Gastroesophageal sphincter (tissue), 4 donors: ENCODE measurements around the gene TRMT5. TPM values are rescaled to one million over a fixed set of nuclear protein-coding genes. Genes with fewer than 3 reads are reported as not detected.

Source experiments
- ATAC-seq: fragments of 150-250 bp; one replicate; pipeline ENCODE4 v1.9.1; 2016; ENCODE audit warnings: mild to moderate bottlenecking, moderate library complexity
- H3K27ac ChIP-seq, 4 donors: fragments of 200-600 bp; sonication (generic) in 3 of 4; 1 replicate in 3 of 4; 2 replicates in 1 of 4; pipeline ENCODE4 v1.5.1; 2016 to 2019
- H3K27me3 ChIP-seq: fragments of 200-600 bp; sonication (generic); one replicate; pipeline ENCODE4 v1.5.1; 2019
- H3K36me3 ChIP-seq, 2 donors: fragments of 200-600 bp; sonication (generic); one replicate each; pipeline ENCODE4 v1.5.1; 2019; ENCODE audit warnings: control low read depth in 1 of 2
- H3K4me1 ChIP-seq, 3 donors: fragments of 200-600 bp; sonication (generic); 1 replicate in 2 of 3; 2 replicates in 1 of 3; pipeline ENCODE4 v1.5.1; 2016 to 2019; ENCODE audit warnings: control low read depth in 2 of 3
- H3K4me3 ChIP-seq, 2 donors: fragments of 200-600 bp; sonication (generic); one replicate each; pipeline ENCODE4 v1.5.1; 2019; ENCODE audit warnings: mild to moderate bottlenecking in 1 of 2, moderate library complexity in 1 of 2
- H3K9me3 ChIP-seq, 3 donors: fragments of 200-600 bp; sonication (generic); one replicate each; pipeline ENCODE4 v1.5.1; 2017 to 2019; ENCODE audit warnings: control low read depth in 2 of 3
- EP300 ChIP-seq: sonication (generic); formaldehyde crosslinking; IDR thresholded peaks from one replicate; pipeline ENCODE4 v1.6.1; 2017; ENCODE audit warnings: antibody characterized with exemption, mild to moderate bottlenecking
- POLR2A ChIP-seq, 2 donors: fragments of 450-650 bp; IDR thresholded peaks; one replicate each; pipeline ENCODE4 v1.6.1; 2017; ENCODE audit warnings: antibody characterized with exemption in 2 of 2, mild to moderate bottlenecking in 2 of 2, moderate library complexity in 1 of 2
- POLR2AphosphoS5 ChIP-seq: sonication (generic); formaldehyde crosslinking; IDR thresholded peaks from one replicate; pipeline ENCODE4 v1.6.1; 2017; ENCODE audit warnings: antibody characterized with exemption
- WGBS, 2 donors: methylation state at CpG; one replicate each; pipeline ENCODE4 v1.1.5; 2018; ENCODE audit warnings: low coverage in 1 of 2; 5-methylcytosine and 5-hydroxymethylcytosine counted together
- total RNA-seq, 4 donors: library from RNA; depleted of rRNA; stranded (reverse); fragments of >200 nt; gene quantifications; one replicate each; pipeline ENCODE4 v1.1.0, GENCODE V29; 2016
- TF ChIP-seq, protein P1 (sequence below), 4 experiments: fragments of 200-600 bp in 2 of 4; fragments of 450-650 bp in 2 of 4; sonication (generic) in 1 of 4; IDR thresholded peaks; one replicate each; pipeline ENCODE4 v1.5.1; 2017 to 2019; ENCODE audit warnings: antibody characterized with exemption in 4 of 4, mild to moderate bottlenecking in 2 of 4, moderate library complexity in 2 of 4

TRMT5 gene
- total RNA-seq, 4 donors from 2014 or later = 7.5 to 16.5 (median 11.6) TPM

DNA sequence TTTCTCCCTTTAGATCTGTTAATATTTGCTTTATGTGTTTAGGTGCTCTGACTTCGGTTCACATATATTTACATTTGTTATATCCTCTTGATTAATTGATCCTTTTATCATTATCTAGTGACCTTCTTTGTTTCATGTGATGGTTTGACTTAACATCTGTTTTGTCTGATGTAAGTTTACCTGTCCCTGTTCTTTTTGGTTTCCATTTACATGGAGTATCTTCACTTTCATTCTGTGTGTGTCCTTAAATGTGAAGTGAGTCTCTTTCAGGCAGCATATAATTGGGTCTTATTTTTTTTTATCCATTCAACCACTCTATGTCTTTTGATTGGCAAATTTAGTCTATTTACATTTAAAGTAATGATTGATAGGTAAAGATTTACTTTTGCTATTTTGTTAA, 24.2 kb downstream of the TRMT5 start:
- no peak for ATAC-seq
- TF ChIP-seq POLR2AphosphoS5 = no peak
- WGBS, 2 donors = 38 to 100% methylated on average over 1 of the region's 1 CpG

DNA sequence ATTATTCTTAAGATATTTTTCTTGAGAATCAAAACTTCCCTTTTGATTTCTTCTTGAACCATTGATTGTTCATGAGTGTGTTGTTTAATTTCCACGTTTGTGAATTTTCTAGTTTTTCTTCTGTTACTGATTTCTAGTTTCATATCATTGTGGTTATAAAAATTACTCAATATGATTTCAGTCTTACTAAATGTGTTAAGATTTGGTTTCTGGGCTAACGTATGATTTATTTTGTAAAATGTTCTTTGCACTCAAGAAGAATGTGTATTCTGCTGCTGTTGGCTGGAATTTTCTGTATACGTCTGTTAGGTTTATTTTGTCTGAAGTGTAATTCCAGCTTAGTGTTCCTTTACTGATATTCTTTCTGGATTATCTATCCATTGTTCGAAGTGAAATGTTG, 24.7 kb downstream of the TRMT5 start:
- ATAC-seq = no peak
- H3K9me3 ChIP-seq = peaks cover 0 to 47% (median 3%) of the 10 kb centered on the region in 3 donors

More for the DNA sequence above, 24.2 kb downstream of the TRMT5 start:
- H3K27me3 ChIP-seq = no peaks in the 10 kb centered on the region
- H3K9me3 ChIP-seq = peaks cover 0 to 47% (median 3%) of the 10 kb centered on the region in 3 donors
- no peak overlapping the region for H3K4me3 ChIP-seq
- no peak overlapping the region for H3K27ac ChIP-seq
- H3K4me1 ChIP-seq = no peaks in the 10 kb centered on the region
- peaks cover 0 to 13% of the 10 kb centered on the region in 2 donors for H3K36me3 ChIP-seq

DNA sequence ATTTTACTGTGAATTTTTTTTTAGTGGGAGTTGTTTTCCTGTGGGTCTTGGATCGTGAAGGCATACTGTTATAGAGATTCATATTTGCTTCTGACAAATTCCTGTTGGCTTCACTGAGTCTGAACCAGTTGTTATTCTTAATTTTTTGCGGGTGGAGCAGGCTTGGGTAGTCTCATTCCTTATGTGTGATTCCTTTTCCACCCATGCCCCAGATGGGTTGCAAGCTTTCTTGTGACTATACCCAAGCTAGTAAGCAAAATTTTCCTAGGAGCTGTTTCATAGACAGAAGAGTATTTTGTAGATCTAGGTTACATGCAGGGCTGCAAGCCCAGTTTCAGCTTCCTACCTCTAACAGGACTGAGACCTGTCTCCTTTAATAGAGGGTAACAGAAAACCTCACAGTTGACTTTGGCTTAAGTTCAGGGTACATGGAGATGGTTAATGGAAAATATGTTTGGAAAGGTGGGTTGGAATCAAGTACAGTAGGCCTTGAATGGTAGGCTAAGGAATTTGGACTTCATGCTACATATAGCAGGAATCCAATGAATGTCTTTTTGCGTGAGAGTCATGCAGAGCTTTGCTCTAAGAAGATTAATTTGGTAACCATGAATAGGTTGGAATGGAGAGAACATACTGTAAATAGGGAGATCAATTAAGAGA, 29.0 kb downstream of the TRMT5 start:
- TF ChIP-seq POLR2A (IDR thresholded peaks at IDR 0.05) (no peak), POLR2AphosphoS5 (no peak), EP300 (no peak)
- H3K27ac ChIP-seq = no peak overlapping the region

More for the DNA sequence above, 24.7 kb downstream of the TRMT5 start:
- Histone ChIP-seq H3K4me3 (no peak overlapping the region), H3K4me1 (no peaks in the 10 kb centered on the region), H3K27me3 (no peaks in the 10 kb centered on the region), H3K36me3 (peaks cover 0 to 13% of the 10 kb centered on the region in 2 donors), H3K27ac (no peak overlapping the region)
- 90 to 95% methylated on average over 2 to 4 of the region's 4 CpGs for WGBS, 2 donors
- no peak for TF ChIP-seq POLR2AphosphoS5
- TF ChIP-seq POLR2A (IDR thresholded peaks at IDR 0.05) = no peak
- TF ChIP-seq, protein P1, sequence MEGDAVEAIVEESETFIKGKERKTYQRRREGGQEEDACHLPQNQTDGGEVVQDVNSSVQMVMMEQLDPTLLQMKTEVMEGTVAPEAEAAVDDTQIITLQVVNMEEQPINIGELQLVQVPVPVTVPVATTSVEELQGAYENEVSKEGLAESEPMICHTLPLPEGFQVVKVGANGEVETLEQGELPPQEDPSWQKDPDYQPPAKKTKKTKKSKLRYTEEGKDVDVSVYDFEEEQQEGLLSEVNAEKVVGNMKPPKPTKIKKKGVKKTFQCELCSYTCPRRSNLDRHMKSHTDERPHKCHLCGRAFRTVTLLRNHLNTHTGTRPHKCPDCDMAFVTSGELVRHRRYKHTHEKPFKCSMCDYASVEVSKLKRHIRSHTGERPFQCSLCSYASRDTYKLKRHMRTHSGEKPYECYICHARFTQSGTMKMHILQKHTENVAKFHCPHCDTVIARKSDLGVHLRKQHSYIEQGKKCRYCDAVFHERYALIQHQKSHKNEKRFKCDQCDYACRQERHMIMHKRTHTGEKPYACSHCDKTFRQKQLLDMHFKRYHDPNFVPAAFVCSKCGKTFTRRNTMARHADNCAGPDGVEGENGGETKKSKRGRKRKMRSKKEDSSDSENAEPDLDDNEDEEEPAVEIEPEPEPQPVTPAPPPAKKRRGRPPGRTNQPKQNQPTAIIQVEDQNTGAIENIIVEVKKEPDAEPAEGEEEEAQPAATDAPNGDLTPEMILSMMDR (IDR thresholded peaks at IDR 0.05) = no peak
- TF ChIP-seq EP300 = no peak

DNA sequence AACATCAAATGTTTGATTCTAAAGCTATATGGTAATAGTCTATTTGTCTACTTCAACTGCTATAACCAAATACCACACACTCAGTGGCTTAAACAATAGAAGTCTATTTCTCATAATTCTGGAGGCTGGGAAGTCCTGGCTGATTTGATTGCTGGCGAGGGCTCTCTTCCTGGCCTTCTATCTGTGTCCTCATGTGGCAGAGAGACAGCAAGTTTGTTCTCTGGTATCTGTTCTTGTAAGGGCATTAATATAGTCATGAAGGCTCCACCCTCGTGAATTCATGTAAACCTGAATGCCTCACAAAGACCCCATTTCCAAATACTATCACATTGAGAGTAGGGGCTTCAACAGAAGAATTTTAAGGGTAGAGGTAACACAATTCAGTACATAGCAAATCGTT, 34.1 kb downstream of the TRMT5 start:
- TF ChIP-seq EP300 (no peak), POLR2AphosphoS5 (no peak), POLR2A (IDR thresholded peaks at IDR 0.05) (no peak)
- TF ChIP-seq, protein P1 (IDR thresholded peaks at IDR 0.05) = no peak
- H3K4me1 ChIP-seq = peaks cover 0 to 10% (median 0%) of the 10 kb centered on the region in 3 donors
- no peak for ATAC-seq
- H3K4me3 ChIP-seq = no peak overlapping the region
- H3K9me3 ChIP-seq = no peaks in the 10 kb centered on the region
- no peak overlapping the region for H3K27ac ChIP-seq
- H3K36me3 ChIP-seq = no peaks in the 10 kb centered on the region
- 79% methylated on average over 3 of the region's 3 CpGs; no CpG with 5 or more reads in 1 of the 2 donors for WGBS, 2 donors
- no peaks in the 10 kb centered on the region for H3K27me3 ChIP-seq

More for the DNA sequence above, 29.0 kb downstream of the TRMT5 start:
- Histone ChIP-seq H3K4me3 (no peak overlapping the region), H3K27me3 (no peaks in the 10 kb centered on the region), H3K9me3 (peaks cover 0 to 23% (median 0%) of the 10 kb centered on the region in 3 donors), H3K36me3 (no peaks in the 10 kb centered on the region), H3K4me1 (no peaks in the 10 kb centered on the region)
- 76 to 80% methylated on average over 1 to 2 of the region's 3 CpGs for WGBS, 2 donors
- ATAC-seq = no peak

DNA sequence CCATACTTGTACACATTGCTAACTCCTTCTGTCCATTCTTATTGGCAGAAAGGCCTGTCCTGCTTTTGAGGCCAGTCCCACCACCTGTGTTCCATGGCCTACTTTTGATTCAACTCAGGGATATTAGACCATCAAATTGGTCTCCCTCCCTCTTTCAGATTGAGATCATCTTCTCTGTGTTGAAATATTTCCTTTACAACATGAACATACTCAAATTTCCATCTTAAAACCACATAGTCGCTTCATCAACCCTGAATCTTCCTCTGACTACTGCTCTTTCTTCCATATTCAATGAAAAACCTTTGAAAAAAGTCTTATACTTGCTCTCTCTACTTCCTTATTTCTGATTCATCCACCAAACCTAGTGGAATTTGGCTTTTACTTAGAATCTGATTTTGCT, 34.9 kb downstream of the TRMT5 start:
- no peaks in the 10 kb centered on the region for H3K27me3 ChIP-seq
- no peaks in the 10 kb centered on the region for H3K36me3 ChIP-seq
- H3K4me3 ChIP-seq = no peak overlapping the region
- peaks cover 0 to 10% (median 0%) of the 10 kb centered on the region in 3 donors for H3K4me1 ChIP-seq
- no peaks in the 10 kb centered on the region for H3K9me3 ChIP-seq
- H3K27ac ChIP-seq = no peak overlapping the region
- no peak for ATAC-seq
- WGBS, 2 donors = 100% methylated on average over 1 of the region's 1 CpG; no CpG with 5 or more reads in 1 of the 2 donors
- TF ChIP-seq POLR2AphosphoS5 = no peak
- TF ChIP-seq, protein P1 (IDR thresholded peaks at IDR 0.05) = no peak
- no peak for TF ChIP-seq POLR2A (IDR thresholded peaks at IDR 0.05)
- no peak for TF ChIP-seq EP300

DNA sequence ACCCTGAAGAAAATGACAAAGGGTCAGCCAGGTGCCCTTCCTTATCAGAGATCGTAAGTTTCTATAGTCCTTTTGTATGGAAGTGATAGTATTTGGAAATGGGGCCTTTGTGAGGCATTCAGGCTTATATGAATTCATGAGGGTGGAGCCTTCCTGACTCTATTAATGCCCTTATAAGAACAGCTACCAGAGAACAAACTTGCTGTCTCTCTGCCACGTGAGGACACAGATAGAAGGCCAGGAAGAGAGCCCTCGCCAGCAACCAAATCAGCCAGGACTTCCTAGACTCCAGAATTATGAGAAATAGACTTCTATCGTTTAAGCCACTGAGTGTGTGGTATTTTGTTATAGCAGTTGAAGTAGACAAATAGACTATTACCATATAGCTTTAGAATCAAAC, 36.7 kb downstream of the TRMT5 start:
- no peak overlapping the region for H3K27ac ChIP-seq
- no peaks in the 10 kb centered on the region for H3K27me3 ChIP-seq
- TF ChIP-seq EP300 = no peak
- TF ChIP-seq POLR2AphosphoS5 = no peak
- TF ChIP-seq, protein P1 (IDR thresholded peaks at IDR 0.05) = no peak
- no peak for TF ChIP-seq POLR2A (IDR thresholded peaks at IDR 0.05)
- H3K4me3 ChIP-seq = no peak overlapping the region
- no peaks in the 10 kb centered on the region for H3K36me3 ChIP-seq
- 28 to 33% methylated on average over 2 to 3 of the region's 4 CpGs for WGBS, 2 donors
- peaks cover 0 to 10% (median 0%) of the 10 kb centered on the region in 3 donors for H3K4me1 ChIP-seq
- H3K9me3 ChIP-seq = no peaks in the 10 kb centered on the region
- ATAC-seq = no peak
